Right cardiac atrium (tissue), 5 donors: Measurements from ENCODE around the gene ZDHHC7. TPM values are rescaled to one million over a fixed set of nuclear protein-coding genes. Genes with fewer than 3 reads are reported as not detected.

Experiments
- ATAC-seq, 2 donors: fragments of 200-7000 bp; cut with Tn5 transposase; one replicate each; pipeline versions ENCODE4 v1.8.0 to v1.9.1; 2020; ENCODE audit warnings: moderate library complexity in 2 of 2, mild to moderate bottlenecking in 1 of 2
- DNase-seq, 3 donors: peaks; one replicate each; pipeline ENCODE4 v3.0.0-alpha.2; 2020
- H3K27ac ChIP-seq: one replicate; pipeline ENCODE4 v1.5.1; 2013; ENCODE audit warnings: mild to moderate bottlenecking, low read length, control low read depth, moderate library complexity
- H3K27me3 ChIP-seq: one replicate; pipeline ENCODE4 v1.6.1; 2013; ENCODE audit not compliant: control insufficient read depth, insufficient read depth
- H3K4me1 ChIP-seq: one replicate; pipeline ENCODE4 v1.6.1; 2013; ENCODE audit warnings: low read length; ENCODE audit not compliant: control insufficient read depth, insufficient read depth
- H3K4me3 ChIP-seq: one replicate; pipeline ENCODE4 v1.5.1; 2013; ENCODE audit warnings: low read length, control low read depth
- H3K9me3 ChIP-seq: one replicate; pipeline ENCODE4 v1.6.1; 2013; ENCODE audit warnings: low read length; ENCODE audit not compliant: control insufficient read depth
- WGBS: extraction: QIAGEN DNeasy Blood & Tissue Kit; methylation state at CpG from one replicate; pipeline ENCODE4 v1.1.7; 2013; 5-methylcytosine and 5-hydroxymethylcytosine counted together
- intact Hi-C, 4 donors: fragments of 100-400 bp; cut with DNase I; formaldehyde crosslinking; loops; one replicate each; pipeline versions ENCODE4 v1.11.0 to v1.14.0; 2022 to 2023
- polyA plus RNA-seq: library from polyadenylated mRNA; stranded (reverse); fragments of 200-250 nt; gene quantifications from one replicate; pipeline ENCODE4 v1.2.3, GENCODE V29; 2013
- total RNA-seq, 4 donors: library from RNA; stranded (reverse); fragmentation: NEBNext Ultra II Directional; extraction: Animal tissue kit (Norgen Biotek cat#: 25700); gene quantifications; one replicate each; pipeline ENCODE4 v1.2.1, GENCODE V29; 2021
- donor health status: healthy with polysubstance abuse.
- donor health status: DM: no; HTN: yes; CAD: no.
- donor health status: DM: no; HTN: no; CAD: no.
- donor health status: DM: no; HTN: yes; CAD: no; lungs with severe emphysema.
- donor health status: DM: yes; HTN: yes; CAD: no.

Gene ZDHHC7
- total and polyA plus RNA-seq, 5 donors: 19.4 to 39.2 (median 36.3) TPM

DNA sequence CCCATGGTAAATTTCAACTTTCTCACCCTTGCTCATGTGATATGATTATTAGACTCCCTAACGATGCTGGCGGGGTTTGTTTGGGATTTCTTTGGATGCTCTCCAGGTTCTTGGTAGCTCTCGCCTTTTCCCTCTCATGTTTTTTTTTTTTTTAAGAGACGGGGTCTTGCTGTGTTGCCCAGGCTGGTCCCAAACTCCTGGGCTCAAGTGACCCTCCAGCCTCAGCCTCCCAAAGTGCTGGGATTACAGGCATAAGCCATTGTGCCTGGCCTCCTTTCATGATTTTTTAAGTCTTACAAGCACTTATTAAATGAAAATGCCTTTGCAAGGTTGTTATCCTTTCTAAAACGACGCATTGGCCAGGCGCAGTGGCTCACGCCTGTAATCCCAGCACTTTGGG is 40.3 kb upstream of the ZDHHC7 start:
- intact Hi-C loops: no loop called here
- H3K4me1 ChIP-seq: peaks cover 5% of the 10 kb centered on the region
- H3K27me3 ChIP-seq: no peaks in the 10 kb centered on the region
- H3K27ac ChIP-seq: no peak overlapping the region
- WGBS: 84% methylated on average over 8 of the region's 8 CpGs
- no peaks in the 10 kb centered on the region for H3K9me3 ChIP-seq
- H3K4me3 ChIP-seq: no peak overlapping the region
- peak in 2 of 3 donors; percentile 2 to 4 for DNase-seq
- ATAC-seq: no peak

- DNase-seq: peak in 1 of 3 donors; percentile 25
- WGBS: 65% methylated on average over 8 of the region's 8 CpGs
- Histone ChIP-seq H3K27ac (no peak overlapping the region), H3K4me3 (no peak overlapping the region), H3K27me3 (no peaks in the 10 kb centered on the region), H3K9me3 (no peaks in the 10 kb centered on the region), H3K4me1 (peaks cover 5% of the 10 kb centered on the region)
- intact Hi-C loops: no loop called here
- ATAC-seq: no peak
Observed at GRCh38 chr16:85051067-85051581, 39.8 kb upstream of the ZDHHC7 start.

GRCh38 chr16:85049706-85050305 is 38.5 kb upstream of the ZDHHC7 start:
- DNase-seq (peak in 2 of 3 donors; percentile 32 to 46), ATAC-seq (no peak)
- intact Hi-C loops: no loop called here
- Histone ChIP-seq H3K4me1 (no peaks in the 10 kb centered on the region), H3K4me3 (no peak overlapping the region), H3K27me3 (no peaks in the 10 kb centered on the region), H3K27ac (no peak overlapping the region), H3K9me3 (no peaks in the 10 kb centered on the region)
- 92% methylated on average over 15 of the region's 15 CpGs for WGBS

DNA sequence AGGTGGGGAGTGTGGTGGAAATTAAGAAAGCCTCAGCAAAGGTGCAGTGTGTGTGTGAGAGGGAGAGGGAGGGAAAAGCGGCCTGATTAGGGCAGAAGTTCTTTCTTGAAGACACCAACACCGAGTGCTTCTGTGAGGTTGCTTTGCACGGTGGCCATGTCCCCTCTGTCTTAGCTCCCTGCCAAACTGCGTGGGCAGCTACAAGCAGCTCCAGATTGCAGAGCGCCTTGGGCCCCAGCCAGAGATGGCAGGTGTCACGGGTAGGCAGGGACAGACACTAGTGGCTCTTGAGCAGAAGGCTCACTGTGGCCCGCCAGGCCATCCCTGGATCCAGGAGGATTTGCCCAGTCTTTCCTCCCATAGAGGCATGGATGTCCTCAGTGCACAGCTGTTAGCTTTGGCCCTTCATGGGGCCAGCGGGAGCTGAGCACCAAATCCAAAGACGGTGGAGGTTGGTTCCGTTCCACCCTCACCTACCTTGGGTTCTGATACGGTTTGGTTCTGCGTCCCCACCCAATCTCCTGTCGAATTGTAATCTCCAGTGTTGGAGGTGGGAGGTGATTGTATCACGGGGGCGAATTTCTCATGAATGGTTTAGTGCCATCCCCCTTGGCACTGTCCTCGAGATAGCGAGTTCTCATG is 37.7 kb upstream of the ZDHHC7 start:
- ATAC-seq: peak; percentile 22 to 62
- H3K27me3 ChIP-seq: no peaks in the 10 kb centered on the region
- H3K9me3 ChIP-seq: no peaks in the 10 kb centered on the region
- no peak overlapping the region for H3K4me3 ChIP-seq
- H3K27ac ChIP-seq: no peak overlapping the region
- WGBS: 80% methylated on average over 17 of the region's 17 CpGs
- intact Hi-C loops: no loop called here
- no peaks in the 10 kb centered on the region for H3K4me1 ChIP-seq
- peak in 2 of 3 donors; percentile 81 to 87 for DNase-seq

- Histone ChIP-seq H3K27ac (no peak overlapping the region), H3K4me1 (no peaks in the 10 kb centered on the region), H3K9me3 (no peaks in the 10 kb centered on the region), H3K27me3 (no peaks in the 10 kb centered on the region), H3K4me3 (no peak overlapping the region)
- peak in 2 of 3 donors; percentile 44 to 58 for DNase-seq
- ATAC-seq: no peak
- intact Hi-C loops: no loop called here
- WGBS: 90% methylated on average over 11 of the region's 11 CpGs
Observed at GRCh38 chr16:85047867-85048455, 36.6 kb upstream of the ZDHHC7 start.

DNA sequence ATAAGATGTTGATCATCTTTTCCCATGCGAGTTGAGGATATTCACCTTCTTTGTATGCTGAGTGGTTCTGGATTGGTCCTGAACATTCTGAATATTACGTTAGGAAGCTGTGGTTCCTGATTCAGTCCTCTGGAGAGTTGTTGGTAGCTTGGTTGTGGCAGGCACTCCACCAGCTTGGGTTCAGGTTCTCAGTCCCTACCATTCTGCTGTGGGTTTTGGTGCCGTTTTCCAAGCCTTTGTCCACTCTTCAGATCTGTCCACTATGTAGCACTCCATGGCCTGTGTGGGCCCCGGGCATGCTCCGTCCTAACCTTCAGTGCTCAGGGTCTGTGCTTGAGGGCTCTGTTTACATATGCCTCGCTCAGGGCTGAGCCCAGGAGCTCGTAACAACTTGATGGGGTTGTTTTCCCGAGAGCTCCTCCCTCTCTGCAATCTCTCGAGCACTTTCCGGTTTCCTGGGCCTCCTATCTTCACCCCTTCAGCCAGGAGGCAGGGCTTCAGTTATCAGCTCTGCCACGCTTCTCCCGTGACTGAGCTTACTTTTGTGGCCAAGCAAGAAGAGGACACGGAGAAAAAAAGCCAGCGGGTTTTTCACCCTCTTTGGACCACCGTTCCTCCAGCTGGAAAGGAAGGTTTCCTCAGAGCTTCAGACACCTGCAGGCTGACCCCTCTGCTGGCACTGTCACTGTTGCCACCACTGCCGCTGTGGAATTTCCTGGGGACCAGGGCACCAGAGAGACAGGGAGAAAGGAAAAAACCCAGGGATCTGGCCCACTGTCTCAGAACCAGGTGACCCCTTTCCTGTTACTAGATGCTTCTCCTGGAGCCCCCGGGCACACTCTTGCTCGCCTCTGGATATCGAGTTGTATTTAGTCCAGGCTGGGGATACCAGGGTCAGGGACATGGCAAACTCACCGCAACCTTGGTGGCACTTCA is 35.9 kb upstream of the ZDHHC7 start:
- no peak overlapping the region for H3K27ac ChIP-seq
- no peak overlapping the region for H3K4me3 ChIP-seq
- no peaks in the 10 kb centered on the region for H3K27me3 ChIP-seq
- no peaks in the 10 kb centered on the region for H3K4me1 ChIP-seq
- DNase-seq (peak in 2 of 3 donors; percentile 51 to 61), ATAC-seq (peak; percentile 68 to 77)
- no peaks in the 10 kb centered on the region for H3K9me3 ChIP-seq
- 57% methylated on average over 20 of the region's 20 CpGs for WGBS
- intact Hi-C loops: no loop called here

DNA sequence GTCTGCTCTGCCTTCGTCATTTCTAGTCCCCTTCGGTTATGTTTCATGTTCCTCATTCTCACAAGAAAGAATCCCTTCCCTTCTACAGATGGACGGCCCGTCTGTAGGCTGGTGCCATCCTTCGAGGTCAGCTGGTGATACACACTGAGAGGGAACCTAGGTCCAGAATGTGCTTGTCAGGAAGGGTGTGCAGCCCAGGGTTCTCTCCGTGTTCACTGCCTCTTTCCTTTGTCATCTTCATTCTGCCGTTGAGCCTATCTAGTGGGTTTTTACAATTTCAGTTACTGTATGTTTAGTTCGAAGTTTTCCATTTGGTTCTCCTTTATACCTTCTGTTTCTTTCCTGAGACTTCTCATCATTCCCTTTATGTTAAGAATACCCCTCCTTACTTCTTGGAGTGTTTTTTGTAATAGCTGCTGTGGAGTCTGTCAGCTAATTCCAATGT is 35.2 kb upstream of the ZDHHC7 start:
- no peak overlapping the region for H3K27ac ChIP-seq
- no peaks in the 10 kb centered on the region for H3K4me1 ChIP-seq
- ATAC-seq (no peak), DNase-seq (peak in 1 of 3 donors; percentile 53)
- H3K27me3 ChIP-seq: no peaks in the 10 kb centered on the region
- 82% methylated on average over 8 of the region's 8 CpGs for WGBS
- no peak overlapping the region for H3K4me3 ChIP-seq
- H3K9me3 ChIP-seq: no peaks in the 10 kb centered on the region
- intact Hi-C loops: no loop called here

DNA sequence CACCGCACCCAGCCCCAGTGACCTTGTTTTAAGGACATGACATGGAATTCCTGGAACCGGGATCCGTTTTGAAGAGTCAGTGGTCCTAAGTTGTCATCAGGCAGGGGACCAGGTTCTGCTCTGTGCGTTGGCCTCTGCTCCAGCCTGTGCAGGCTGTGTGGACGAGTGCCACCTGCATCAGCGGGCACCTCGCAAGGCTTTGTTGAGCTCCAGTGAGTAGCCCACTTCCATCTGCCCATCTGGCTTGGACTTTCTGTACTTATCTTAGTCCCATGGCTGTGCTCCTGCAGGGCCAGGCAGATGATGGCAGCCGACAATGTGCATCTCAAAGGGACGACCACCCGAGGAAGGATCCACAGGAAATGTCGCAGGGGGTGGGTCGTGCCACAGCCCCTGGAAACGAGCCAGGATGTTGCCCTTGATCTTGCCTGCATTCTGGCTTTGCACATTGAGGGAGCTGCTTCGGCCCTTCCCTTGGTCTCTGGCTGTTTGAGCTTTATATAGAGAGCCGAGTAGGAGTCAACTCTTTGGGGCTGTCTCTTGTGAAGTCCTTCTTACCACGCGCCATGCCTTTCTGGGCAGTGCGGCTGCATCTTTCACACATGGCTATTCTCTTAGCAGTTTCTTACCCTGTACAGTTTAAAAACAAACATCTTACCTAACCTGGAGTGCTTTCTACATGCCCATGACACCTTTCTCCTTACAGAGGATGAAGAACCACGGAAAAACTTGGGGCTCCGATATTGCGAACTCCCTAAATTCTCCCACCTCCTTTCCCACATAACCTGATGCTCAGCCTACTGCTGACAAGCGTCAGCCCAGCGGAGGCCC is 34.5 kb upstream of the ZDHHC7 start:
- Histone ChIP-seq H3K27ac (no peak overlapping the region), H3K9me3 (no peaks in the 10 kb centered on the region), H3K4me1 (no peaks in the 10 kb centered on the region), H3K4me3 (no peak overlapping the region), H3K27me3 (no peaks in the 10 kb centered on the region)
- intact Hi-C loops: no loop called here
- DNase-seq (peak in 2 of 3 donors; percentile 36), ATAC-seq (no peak)
- WGBS: 84% methylated on average over 23 of the region's 23 CpGs

- Histone ChIP-seq H3K27ac (no peak overlapping the region), H3K4me1 (no peaks in the 10 kb centered on the region), H3K9me3 (no peaks in the 10 kb centered on the region), H3K4me3 (no peak overlapping the region), H3K27me3 (no peaks in the 10 kb centered on the region)
- no peak for ATAC-seq
- intact Hi-C loops: no loop called here
- no peak for DNase-seq
- WGBS: 99% methylated on average over 5 of the region's 5 CpGs
Observed at GRCh38 chr16:85045077-85045476, 33.7 kb upstream of the ZDHHC7 start.

- Histone ChIP-seq H3K27ac (no peak overlapping the region), H3K27me3 (no peaks in the 10 kb centered on the region), H3K4me3 (no peak overlapping the region), H3K4me1 (no peaks in the 10 kb centered on the region), H3K9me3 (no peaks in the 10 kb centered on the region)
- intact Hi-C loops: no loop called here
- peak in 1 of 3 donors; percentile 18 for DNase-seq
- ATAC-seq: no peak
- 87% methylated on average over 6 of the region's 6 CpGs for WGBS
Observed at GRCh38 chr16:85042606-85043005, 31.3 kb upstream of the ZDHHC7 start.
